Left ventricle myocardium inferior (tissue), 1 donor: ENCODE measurements around the gene COL19A1. TPM values are rescaled to one million over a fixed set of nuclear protein-coding genes. Genes with fewer than 3 reads are reported as not detected.
"Not testable (repeated sequence)": the region's sequence is repeated elsewhere in the genome, so short reads cannot be mapped to it uniquely, and the experiment has no call there.

Experiments
- DNase-seq: peaks from one replicate; pipeline ENCODE4 v3.0.0-alpha.2; 2020
- H3K27ac ChIP-seq: fragments of 200-600 bp; replicated peaks from 2 replicates; pipeline ENCODE4 v1.8.0; 2021
- H3K27me3 ChIP-seq: fragments of 200-600 bp; 2 replicates; pipeline ENCODE4 v1.8.0; 2021; ENCODE audit warnings: low read depth
- H3K36me3 ChIP-seq: fragments of 200-600 bp; 2 replicates; pipeline ENCODE4 v1.8.0; 2021
- H3K4me1 ChIP-seq: fragments of 200-600 bp; 2 replicates; pipeline ENCODE4 v1.8.0; 2021
- H3K4me3 ChIP-seq: fragments of 200-600 bp; 2 replicates; pipeline ENCODE4 v1.8.0; 2021; ENCODE audit warnings: mild to moderate bottlenecking, moderate library complexity
- H3K9me3 ChIP-seq: fragments of 200-600 bp; replicated peaks from 2 replicates; pipeline ENCODE4 v1.8.0; 2021
- CTCF ChIP-seq: fragments of 200-600 bp; IDR thresholded peaks from 2 replicates; pipeline ENCODE4 v1.8.0; 2021; ENCODE audit warnings: antibody characterized with exemption, mild to moderate bottlenecking, borderline replicate concordance
- intact Hi-C: fragments of 100-400 bp; cut with micrococcal nuclease; formaldehyde crosslinking; loops from one replicate; pipeline ENCODE4 v1.11.0; 2022
- total RNA-seq: library from RNA; stranded (reverse); fragmentation: NEBNext Ultra II Directional; extraction: Animal tissue kit (Norgen Biotek cat#: 25700); gene quantifications from one replicate; pipeline ENCODE4 v1.2.1, GENCODE V29; 2021
- donor health status: DM: no; HTN: yes; CAD: no; lungs with severe emphysema.

Gene COL19A1
- total RNA-seq, 1 donor from 2014 or later: 1.9 TPM

GRCh38 chr6:69915346-69915745, 49.0 kb downstream of the COL19A1 start:
- intact Hi-C loops: no loop called here
- no peak overlapping the region for H3K4me3 ChIP-seq
- DNase-seq: no peak
- H3K27me3 ChIP-seq: no peaks in the 10 kb centered on the region
- peaks cover 4% of the 10 kb centered on the region for H3K4me1 ChIP-seq
- no peak for TF ChIP-seq CTCF
- H3K36me3 ChIP-seq: no peaks in the 10 kb centered on the region
- no peaks in the 10 kb centered on the region for H3K9me3 ChIP-seq
- H3K27ac ChIP-seq: no peak overlapping the region

DNA sequence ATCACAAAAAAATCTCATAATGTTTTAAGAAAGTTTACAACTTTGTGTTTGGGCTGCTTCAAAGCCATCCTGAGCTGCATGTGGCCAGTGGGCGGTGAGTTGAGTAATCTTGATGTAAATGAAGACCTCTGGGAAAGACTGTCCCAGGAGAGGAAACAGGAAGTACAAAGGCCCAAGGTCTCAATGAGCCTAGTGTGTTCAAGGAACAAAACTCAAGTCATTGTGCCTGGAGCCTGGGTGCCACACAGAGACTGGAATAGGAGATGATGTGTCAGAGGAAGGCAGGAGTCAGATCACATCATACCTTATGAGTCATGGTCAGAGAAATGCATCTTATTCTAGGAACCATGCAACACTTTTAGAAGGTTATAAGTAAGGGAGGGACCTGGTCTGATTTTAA, 51.5 kb downstream of the COL19A1 start:
- H3K27me3 ChIP-seq: no peaks in the 10 kb centered on the region
- peaks cover 3% of the 10 kb centered on the region for H3K9me3 ChIP-seq
- H3K4me3 ChIP-seq: no peak overlapping the region
- no peak for TF ChIP-seq CTCF
- peaks cover 4% of the 10 kb centered on the region for H3K4me1 ChIP-seq
- no peaks in the 10 kb centered on the region for H3K36me3 ChIP-seq
- intact Hi-C loops: no loop called here
- no peak for DNase-seq
- H3K27ac ChIP-seq: no peak overlapping the region

DNA sequence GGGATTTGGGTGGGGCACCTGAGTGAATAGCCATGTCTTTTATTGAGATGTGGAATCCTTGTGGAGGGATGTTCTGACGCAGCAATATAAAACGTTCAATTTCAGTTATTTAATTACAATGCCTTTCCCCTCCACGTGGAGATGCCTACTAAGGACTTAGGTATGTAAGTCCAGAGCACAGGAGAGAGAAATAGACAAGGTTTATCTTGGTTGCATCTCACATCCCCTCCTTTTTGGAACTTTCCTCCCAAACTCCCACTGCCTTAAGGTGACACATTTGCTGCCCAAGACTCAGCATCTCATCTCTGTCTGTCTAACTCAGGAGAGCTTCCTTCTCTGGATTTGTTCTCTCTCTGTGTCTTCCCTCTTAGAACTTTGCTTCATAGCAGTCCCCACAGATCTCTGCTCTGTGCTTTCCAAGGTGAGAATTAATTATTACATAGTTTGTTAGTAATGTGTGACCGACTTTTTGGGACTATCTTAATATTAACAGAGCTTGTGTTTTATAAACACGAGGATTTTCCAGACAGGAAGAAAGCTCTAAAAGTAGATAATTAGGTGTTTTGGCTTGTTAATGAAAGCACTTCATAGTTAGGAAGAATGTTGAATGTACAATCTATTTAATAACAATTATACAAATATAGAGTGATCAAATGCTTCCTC, 52.6 kb downstream of the COL19A1 start:
- peaks cover 14% of the 10 kb centered on the region for H3K9me3 ChIP-seq
- no peaks in the 10 kb centered on the region for H3K36me3 ChIP-seq
- no peak overlapping the region for H3K4me3 ChIP-seq

GRCh38 chr6:69921066-69921465, 54.7 kb downstream of the COL19A1 start:
- DNase-seq, H3K27ac ChIP-seq, H3K4me1 ChIP-seq, H3K4me3 ChIP-seq, intact Hi-C loops, H3K27me3 ChIP-seq, H3K36me3 ChIP-seq: not testable (repeated sequence)
- H3K9me3 ChIP-seq: peaks cover 22% of the 10 kb centered on the region

More for the DNA sequence above, 52.6 kb downstream of the COL19A1 start:
- no peak for DNase-seq
- no peak for TF ChIP-seq CTCF
- no peak overlapping the region for H3K27ac ChIP-seq
- H3K27me3 ChIP-seq: no peaks in the 10 kb centered on the region
- intact Hi-C loops: no loop called here
- peaks cover 4% of the 10 kb centered on the region for H3K4me1 ChIP-seq

GRCh38 chr6:69921611-69922010, 55.3 kb downstream of the COL19A1 start:
- peaks cover 24% of the 10 kb centered on the region for H3K9me3 ChIP-seq
- H3K36me3 ChIP-seq, intact Hi-C loops: not testable (repeated sequence)

DNA sequence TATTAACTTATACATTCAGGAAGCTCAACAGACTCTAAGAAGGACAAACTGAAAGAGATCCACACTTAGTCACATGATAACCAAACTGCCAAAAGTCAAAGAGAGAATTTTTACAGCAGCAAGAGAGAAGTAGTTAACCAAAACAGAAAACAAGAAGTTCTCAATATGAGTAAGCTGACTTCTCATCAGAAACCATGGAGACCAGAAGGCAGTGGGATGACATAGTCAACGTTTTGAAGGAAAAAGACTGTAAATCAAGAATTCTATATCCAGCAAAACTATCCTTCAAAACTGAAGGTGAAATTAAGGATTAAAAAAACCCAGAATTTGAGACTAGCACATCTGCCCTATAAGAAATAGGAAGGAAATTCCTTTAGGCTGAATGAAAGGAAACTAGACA, 60.4 kb downstream of the COL19A1 start:
- Histone ChIP-seq H3K27ac (no peak overlapping the region), H3K9me3 (peaks cover 38% of the 10 kb centered on the region), H3K4me3 (no peak overlapping the region), H3K36me3 (no peaks in the 10 kb centered on the region), H3K4me1 (no peaks in the 10 kb centered on the region), H3K27me3 (no peaks in the 10 kb centered on the region)
- TF ChIP-seq CTCF: no peak
- intact Hi-C loops: no loop called here
- DNase-seq: no peak

More at GRCh38 chr6:69921611-69922010, 55.3 kb downstream of the COL19A1 start:
- not testable (repeated sequence) for DNase-seq, H3K4me1 ChIP-seq, H3K4me3 ChIP-seq, H3K27ac ChIP-seq, H3K27me3 ChIP-seq
